Endometrial microvascular endothelial cells (primary cell): Measurements from ENCODE around the gene BOD1L1. TPM values are rescaled to one million over a fixed set of nuclear protein-coding genes. Genes with fewer than 3 reads are reported as not detected.

ENCODE experiments used
- in situ Hi-C: cut with HindIII; loops from 2 replicates; pipeline ENCODE4 v1.10.0; 2017; ENCODE audit warnings: low sequenced_read_pairs, low pct_unique_long_range_greater_than_20kb; ENCODE audit errors: inconsistent ontology term
- total RNA-seq: library from RNA; depleted of rRNA; stranded (reverse); fragments of >200 nt; gene quantifications from one replicate; pipeline ENCODE4 v1.2.3, GENCODE V29; 2015; ENCODE audit errors: inconsistent ontology term

BOD1L1 gene
- total RNA-seq, 1 donor from 2014 or later = 6.8 TPM

DNA sequence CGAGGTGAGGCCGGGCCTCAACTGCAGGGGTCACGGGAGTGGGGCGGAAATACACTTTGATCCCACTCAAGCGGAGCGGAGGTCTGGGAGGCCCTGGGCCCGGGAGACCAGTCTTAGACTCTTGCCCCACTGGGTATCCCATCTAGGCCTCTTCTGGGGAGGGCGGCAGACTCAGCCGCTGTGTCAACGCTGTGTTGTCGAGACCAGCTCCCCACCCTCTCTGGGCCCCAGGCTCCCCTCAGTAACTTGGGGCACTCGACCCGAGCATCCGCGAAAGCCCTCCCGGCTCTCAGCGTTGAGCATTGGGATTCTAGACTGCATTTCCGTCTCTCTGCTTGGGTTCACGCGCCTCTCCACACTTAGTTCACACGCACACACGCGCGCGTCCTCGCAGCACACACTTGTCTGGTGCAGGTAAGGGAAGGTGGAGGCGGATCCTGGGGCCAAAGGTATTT is 84.9 kb downstream of the BOD1L1 start:
- in situ Hi-C loops = no loop called here

DNA sequence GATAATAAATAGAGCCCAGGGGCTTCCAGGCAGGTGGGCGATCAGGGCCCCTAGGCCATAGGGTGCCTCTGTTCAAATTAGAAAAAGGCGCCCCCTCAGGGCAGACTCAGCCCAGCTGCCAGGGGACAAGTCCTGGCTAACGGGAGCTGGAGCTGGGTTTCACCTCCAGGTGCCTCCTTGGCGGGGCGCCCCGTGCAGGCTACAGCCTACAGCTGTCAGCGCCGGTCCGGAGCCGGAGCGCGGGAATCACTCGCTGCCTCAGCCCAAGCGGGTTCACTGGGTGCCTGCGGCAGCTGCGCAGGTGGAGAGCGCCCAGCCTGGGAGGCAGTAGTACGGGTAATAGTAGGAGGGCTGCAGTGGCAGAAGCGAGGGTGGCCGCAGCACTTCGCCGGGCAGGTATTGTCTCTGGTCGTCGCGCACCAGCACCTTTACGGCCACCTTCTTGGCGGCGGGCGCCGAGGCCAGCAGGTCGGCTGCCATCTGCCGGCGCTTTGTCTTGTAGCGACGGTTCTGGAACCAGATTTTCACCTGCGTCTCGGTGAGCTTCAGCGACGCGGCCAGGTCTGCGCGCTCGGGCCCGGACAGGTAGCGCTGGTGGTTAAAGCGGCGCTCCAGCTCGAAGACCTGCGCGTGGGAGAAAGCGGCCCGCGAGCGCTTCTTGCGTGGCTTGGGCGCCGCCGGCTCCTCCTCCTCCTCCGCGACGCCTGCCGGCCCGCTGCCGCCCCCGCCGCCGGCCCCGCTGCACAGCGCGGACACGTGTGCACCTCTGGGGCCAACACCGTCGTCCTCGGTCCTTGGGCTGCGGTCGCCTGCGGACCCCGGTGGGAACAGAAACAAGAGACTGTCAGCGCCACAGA is 85.6 kb downstream of the BOD1L1 start:
- in situ Hi-C loops = no loop called here

GRCh38 chr4:13541176-13541604 is 86.3 kb downstream of the BOD1L1 start:
- in situ Hi-C loops = no loop called here

GRCh38 chr4:13540446-13541175 is 86.9 kb downstream of the BOD1L1 start:
- in situ Hi-C loops = no loop called here

DNA sequence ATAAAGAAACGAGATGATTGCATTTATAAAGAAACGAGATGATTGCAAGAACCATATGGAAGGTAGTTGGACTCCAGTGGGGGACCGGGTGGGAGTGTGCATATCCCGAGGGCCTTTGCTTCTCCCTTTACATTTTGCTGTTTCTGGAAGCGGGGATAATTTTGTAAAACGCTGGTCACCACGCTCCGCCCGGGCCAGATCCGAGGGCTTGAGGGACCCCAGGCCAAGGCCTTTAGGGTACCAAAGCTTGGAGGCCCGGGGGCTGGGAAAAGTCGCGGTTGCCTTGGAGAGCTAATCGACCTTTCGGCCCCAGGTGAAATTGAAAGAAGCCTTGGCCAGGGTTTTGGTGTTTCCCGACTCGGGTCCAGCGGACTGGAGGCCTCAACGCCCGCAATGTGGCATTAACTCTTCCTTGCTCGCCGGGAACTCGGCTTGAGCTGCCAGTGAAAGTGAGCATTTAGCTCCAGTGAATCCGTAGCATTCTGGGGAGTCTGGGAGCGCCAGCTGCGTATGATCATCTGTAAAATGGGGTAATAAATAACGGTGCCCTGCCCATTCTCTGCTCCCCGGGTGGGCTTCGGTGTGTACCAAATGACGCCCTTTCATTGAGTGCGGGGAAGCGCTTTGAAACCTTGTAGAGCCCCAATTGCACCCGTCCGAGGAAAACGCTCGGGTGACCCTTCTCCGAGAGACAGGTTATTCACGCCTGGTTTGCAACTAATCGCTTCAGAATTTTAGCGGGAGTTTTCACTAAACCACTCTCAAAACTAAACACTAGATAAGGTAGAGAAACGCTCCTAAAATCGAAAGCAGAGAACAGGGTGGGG is 87.7 kb downstream of the BOD1L1 start:
- in situ Hi-C loops = no loop called here

DNA sequence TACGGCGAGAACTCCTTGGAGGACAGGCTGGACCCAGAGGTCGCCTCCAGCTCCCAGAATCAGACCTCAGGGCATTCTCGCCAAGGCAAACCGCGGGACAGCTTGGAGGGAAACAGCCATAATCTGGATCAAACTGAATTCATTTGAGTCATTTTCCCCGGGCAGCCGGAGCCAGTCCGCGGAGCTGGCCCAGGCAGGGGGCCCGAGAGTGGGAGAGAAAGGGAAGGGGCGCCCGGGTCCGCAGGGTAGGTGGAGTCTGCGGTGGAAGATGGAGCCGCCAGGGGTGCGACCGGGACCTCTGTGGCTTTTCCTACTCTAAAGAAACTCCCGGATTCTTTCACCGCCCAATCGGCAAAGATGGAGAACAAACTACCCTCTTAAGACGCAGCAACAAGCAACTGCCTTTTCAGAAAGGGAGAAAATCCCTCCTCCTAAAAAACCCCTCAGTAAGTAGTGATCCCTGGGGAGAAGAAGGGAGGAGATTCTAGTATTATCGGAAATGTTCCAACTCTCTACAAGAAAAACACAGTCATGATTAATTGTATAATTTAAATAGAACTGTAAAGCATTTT is 88.4 kb downstream of the BOD1L1 start:
- in situ Hi-C loops = no loop called here

GRCh38 chr4:13538427-13538973 is 89.0 kb downstream of the BOD1L1 start:
- in situ Hi-C loops = no loop called here

- in situ Hi-C loops = no loop called here
These were observed 89.7 kb downstream of the BOD1L1 start for GRCh38 chr4:13537832-13538177.

GRCh38 chr4:13537011-13537831 is 90.3 kb downstream of the BOD1L1 start:
- in situ Hi-C loops = no loop called here

DNA sequence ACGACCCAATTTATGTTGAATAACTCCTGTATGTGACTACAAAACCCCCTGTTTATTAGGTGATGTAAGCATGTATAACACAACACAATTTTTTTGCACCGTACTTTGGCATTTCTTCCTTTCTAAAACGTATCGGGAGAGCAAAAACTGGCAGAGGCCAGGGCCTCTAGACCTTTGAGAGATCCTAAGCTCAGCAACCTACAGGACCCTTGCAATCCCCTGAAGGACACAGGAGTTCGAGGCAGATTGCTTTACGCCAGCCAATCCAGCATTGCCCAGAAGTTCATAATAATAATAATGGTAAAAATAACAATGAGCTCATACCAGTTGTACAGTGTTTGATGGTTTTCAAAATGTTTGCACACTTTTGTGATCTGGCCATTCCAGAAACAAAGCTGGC is 90.9 kb downstream of the BOD1L1 start:
- in situ Hi-C loops = no loop called here

DNA sequence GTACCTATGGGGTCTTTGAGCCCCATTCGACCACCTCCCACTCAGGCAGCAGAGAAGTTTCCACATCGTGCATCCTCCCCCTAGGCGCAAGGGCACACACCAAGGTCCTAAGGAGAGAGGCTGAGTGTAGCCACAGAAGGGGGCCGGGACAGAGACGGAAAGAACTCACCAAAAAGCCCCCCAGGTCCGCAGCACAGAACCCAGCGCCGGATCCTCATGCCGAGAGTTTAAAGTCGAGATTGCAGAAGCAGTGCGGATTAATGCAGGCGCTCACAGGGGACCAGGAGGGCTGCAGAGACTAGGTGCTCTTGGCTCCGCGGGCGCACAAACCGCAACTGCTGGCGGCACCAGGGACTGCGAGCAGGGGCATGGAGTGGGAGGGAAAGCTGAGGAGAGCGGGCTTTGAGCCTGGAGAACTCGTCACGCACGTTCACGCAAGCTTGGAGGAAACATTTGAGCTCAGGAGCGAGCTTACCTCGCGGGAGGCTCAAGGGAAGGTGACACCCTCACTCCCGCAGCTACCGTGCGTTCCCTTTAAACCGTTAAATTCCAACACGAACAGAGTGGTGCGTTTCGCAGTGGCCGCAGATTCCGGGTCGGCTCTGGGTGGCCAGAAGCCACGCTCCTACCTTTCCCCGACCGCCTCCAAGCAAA is 91.7 kb downstream of the BOD1L1 start:
- in situ Hi-C loops = no loop called here

- in situ Hi-C loops = no loop called here
These were observed 92.4 kb downstream of the BOD1L1 start for GRCh38 chr4:13535118-13535517.

GRCh38 chr4:13534344-13535063 is 93.0 kb downstream of the BOD1L1 start:
- in situ Hi-C loops = no loop called here

- in situ Hi-C loops = no loop called here
These were observed 93.7 kb downstream of the BOD1L1 start for GRCh38 chr4:13533670-13534343.

GRCh38 chr4:13531625-13531998 is 95.9 kb downstream of the BOD1L1 start:
- in situ Hi-C loops = no loop called here

DNA sequence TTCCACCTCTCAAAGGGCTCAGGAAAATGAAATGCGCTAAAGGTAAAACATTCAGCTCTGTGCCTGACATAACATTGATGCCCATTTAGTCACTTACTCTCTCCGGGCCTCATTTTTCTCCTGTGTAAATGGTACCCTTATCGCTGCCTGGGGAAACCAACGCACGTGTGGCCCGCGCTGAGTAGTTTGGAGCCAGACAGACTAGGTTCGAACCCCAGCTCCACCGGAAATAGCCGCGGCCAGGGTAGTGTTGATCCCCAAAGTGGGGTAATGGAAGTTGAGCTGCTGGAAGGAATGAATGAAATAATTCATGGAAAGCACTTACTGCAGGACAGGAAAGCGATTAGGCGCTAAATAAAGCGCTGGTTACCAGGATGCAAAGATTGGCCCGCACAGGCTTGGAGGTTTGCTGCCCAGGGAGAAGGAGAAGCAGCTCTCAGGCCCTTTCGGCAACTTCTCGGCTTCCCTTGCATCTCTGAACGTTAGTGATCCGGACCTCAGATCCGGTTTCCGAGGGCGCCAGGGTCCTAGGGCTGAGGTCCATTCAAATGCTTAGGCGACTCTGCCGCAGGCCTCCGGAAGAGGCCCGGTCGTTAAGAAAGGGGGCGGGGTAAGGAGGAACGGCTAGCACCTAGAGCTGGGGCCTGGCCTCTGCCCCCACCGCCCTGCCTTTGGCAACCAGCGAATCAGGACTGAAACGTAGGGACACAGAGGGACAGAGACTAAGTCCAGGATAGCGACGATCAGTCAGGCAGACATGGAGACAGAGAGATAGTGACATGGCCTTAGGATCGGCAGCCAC is 96.5 kb downstream of the BOD1L1 start:
- in situ Hi-C loops = no loop called here
